Midbrain (tissue), 1 donor: Measurements from ENCODE around the gene TNNT3.

Experiments used
- DNase-seq: peaks from one replicate; lab custom pipeline; 2025; lab: John Stamatoyannopoulos, UW

Gene TNNT3

DNA sequence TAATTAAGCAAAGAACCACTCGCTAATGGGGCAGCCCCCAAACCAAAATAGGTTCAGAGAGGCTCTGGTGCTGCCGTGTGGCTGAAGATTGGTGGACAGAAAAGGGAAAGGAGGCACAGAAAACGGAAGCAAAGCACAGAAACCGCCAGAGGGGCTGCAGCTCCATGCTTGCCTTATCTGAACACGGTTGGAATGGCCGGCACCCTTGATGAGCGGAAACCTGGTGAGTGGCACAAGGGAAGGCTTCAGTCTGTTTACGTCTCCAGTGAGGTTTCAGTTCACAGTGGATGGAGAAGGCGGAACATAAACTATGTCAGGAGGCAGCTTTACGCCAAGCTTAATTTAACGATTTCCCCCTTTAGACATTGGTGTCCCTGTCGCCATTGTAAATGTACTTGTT is 22.6 kb upstream of the TNNT3 start:
- no peak for DNase-seq

DNA sequence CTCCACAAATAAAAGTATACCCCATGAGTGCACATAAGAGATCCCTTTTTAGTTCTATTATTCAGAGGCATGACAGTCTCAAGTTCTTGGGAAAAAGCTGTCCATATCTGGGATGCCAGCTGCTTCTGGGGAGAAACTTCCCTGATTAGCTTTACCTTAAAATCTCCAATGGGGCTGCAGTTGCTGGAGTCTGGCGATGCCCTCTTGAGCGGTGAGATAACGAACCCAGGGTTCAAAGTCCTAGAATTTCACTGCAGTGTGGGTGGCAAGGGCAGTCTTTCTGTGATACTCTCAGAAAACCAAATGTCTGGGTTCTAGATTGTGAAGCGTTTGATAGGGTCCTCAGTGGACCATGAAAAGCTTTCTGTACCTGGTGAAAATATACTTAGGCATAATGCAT is 20.4 kb upstream of the TNNT3 start:
- no peak for DNase-seq

DNA sequence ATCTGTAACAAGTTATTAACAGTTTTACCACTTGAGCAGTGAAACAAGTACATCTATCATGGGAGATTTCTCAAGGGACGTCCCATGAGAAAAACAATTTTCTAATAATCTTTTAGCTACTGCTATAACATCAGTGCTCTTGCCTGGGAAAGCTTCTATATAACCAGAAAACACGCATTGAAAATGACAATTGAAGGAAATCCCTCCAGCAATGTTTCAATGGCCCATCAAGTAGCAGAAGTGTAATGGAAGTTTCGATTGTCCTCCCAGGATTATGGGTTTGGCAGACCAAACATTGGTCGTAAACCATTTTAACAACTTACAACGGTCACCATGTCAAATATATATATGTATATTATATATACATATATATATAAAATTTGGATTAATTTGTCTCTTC is 19.8 kb upstream of the TNNT3 start:
- no peak for DNase-seq

DNA sequence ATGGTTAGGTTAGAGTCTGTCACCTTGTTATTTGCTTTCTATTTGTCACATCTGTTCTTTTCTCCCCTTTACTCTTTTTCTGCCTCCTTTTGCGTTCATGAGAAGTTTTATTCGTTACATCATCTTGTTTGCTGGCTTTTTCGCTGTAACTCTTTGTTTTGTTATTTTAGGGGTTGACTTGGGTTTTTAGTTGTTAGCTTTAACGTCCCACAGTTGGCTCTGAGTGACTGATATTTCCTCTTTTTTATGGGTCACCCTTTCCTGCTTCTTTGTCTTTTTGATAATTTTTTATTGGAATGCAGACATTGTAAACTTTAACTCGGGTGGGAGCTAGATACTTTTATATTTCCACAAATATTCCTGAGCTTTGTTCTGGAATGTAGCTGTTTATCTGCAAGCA is 13.3 kb upstream of the TNNT3 start:
- DNase-seq: no peak

DNA sequence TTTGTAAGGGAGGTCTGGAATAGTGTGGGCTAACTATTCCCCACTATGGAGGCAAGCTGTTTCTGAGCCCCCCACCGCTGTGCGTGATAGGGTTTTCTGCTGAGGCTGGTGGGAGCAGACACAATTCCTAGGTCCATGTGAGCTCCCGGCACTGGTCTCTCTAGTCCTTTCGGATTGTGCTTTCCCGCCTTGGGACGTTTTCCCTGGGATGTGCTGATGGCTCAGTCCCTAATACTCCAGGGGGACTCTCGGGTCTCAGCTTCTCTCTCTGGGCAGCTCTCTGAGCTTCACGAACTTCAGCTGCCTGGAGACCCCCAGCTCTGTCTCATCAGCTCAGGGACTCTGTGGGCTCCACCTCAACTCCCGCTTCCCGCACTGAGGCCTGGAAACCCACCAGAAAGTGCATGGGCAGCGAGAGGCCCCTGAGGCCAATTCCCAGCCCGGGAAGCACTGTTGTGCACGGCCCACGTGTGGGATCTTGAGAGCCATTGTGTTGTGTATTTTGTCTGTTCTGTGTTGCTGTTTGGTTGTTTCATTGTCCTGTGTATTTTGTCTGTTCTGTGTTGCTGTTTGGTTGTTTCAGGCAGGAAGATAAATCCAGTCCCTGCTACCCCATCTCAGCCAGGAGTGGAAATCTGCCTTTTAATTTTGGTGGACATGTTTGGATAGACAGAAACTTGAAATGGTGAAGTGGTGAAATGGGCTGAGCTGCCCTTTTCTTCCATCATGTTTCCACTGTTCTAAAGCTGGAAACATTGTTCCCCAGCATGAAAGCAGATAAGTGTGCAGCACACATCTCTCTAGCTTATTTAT is 12.7 kb upstream of the TNNT3 start:
- DNase-seq: no peak

DNA sequence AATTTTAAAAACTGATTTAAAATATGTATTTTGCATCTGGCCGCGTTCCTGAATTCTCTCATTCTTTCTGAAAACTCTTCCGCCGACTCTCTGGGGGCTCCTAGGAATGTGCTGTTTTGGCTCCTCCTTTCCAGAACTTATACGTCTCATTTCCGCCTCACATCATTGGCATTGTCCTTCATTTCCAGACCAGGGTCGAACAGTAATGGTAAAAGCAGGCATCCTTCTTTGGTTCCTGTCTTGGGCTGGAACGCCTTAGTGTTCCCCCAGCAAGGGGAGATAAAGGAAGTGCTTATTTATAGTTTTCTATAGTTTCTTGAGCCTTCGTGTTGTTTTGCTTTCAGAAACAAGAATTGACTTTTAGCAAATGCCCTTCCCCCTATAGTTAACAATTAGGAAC is 10.9 kb upstream of the TNNT3 start:
- DNase-seq: no peak

DNA sequence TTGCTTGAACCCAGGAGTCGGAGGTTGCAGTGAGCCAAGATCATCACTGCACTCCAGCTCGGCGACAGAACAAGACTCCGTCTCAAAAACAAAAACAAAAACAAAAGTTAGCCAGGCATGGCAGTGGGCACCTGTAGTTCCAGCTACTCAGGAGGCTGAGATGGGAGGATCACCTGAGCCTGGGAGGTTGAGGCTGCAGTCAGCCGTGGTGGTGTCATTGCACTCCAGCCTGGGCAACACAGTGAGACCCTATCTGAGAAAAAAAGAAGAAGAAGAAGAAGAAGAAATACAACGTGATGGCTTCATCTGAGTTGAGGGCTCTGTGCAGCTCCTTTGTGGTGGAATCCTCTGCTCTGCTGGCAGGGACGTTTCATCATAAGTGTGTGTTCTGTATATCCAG is 10.0 kb upstream of the TNNT3 start:
- DNase-seq: no peak

DNA sequence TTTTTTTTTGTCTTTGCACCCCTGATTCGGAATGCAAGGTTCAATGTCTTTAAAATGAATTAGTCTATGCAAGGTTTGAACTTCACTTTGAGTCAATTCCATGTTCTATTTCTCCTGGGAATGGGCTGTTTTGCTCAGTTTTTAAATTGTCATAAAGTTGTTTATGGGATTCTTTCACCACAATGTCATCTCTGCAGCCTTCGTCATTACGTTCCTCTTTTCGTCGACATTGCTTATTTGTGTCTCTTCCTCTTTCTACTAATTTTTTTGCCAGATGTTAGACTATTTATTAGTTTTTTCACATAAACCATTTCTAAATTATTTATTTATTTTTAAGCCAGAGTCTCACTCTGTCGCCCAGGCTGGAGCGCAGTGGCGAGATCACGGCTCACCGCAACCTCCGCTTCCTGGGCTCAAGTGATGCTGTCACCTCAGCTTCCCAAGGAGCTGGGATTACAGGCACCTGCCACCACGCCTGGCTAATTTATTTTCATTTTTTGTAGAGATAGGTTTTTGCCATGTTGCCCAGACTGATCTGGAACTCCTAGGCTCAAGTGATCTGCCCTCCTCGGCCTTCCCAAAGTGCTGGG is 7.1 kb upstream of the TNNT3 start:
- no peak for DNase-seq

DNA sequence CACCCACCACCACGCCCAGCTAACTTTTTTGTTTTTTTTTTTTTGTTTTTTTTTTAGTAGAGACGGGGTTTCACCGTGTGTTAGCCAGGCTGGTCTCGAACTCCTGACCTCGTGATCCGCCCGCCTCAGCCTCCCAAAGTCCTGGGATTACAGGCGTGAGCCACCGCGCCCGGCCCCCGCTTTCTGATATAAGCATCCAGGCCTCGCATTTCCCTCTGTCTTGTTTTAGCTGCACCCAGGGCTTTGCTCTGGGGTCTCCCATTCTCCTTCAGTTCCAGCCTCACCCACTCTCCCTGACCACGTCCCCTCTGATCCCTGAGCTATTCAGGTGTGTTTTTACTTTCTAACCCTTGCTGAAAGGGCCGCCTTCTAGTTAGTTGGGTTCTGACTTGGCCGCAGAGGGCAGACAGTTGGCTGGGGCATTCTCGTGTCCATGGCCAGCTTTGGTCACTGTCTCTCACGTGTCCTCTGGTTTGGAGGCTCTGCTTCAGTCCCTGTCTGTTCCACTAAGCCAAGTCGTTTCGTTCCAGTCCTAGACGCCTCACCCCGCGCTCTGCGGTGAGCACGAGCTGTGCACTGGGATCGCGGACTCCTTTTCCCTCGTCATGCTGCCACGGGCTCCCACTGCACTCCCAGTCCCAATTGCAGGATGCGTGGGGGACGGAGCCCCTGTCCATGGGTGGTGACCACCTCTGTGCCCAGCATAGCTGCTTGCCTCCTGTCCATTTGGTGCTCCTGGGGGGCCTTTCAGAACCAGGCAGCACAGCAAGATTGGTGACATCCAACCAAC is 6.0 kb upstream of the TNNT3 start:
- DNase-seq: no peak

DNA sequence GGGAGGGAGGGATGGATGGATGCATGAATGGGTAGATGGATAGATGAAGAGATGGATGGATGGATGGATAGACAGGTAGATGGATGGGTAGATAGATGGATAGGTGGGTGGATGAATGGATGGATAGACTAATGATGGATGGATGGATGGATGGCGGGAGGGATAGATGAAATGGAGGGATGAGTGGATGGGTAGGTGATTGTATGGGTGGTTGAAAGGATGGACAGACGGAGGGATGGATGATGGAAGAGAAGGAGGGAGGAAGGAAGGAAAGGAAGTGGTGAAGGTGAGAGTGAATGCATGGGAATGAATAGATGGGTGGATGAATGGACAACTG is 3.7 kb upstream of the TNNT3 start:
- DNase-seq: no peak

DNA sequence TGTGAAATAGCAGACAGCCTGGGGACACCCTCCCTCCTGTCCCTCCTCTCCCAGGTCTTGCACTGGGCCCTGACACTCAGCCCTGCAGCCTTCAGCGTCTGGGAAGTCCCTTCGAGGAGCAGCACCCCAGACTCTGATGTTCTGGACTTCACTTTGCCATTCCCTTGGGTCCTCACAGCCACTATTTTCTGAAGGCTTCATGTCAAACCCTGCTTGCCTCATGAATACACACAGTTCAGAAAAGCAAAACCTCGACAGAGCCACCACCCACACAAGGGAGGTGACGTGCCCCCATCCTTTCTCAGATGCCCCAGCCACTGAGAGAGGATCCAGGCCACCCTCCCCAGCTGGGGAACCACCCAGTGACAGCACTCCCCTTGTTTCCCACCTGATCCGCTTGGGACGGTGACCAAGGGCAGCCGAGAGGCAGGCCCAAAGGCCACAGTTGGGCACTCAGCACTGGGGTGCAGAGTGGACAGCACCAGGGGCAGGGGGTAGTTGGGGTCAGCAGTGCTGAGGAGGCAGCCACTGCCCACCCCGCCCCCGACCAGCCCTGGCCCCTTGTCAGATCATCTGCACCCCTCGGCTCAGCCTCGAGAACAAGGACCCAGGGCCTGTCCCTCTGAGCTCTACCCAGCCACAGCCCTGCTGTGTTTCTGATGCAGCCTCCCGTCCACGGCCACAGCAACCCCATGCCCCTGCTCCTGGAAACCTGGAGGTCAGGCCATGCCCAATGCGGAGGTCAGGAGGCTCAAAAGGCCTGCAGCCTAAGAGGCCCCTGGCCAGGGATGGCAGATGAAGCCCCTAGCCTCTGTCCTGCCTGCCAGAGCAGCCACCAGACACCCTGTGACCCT is 3.1 kb upstream of the TNNT3 start:
- DNase-seq: no peak

DNA sequence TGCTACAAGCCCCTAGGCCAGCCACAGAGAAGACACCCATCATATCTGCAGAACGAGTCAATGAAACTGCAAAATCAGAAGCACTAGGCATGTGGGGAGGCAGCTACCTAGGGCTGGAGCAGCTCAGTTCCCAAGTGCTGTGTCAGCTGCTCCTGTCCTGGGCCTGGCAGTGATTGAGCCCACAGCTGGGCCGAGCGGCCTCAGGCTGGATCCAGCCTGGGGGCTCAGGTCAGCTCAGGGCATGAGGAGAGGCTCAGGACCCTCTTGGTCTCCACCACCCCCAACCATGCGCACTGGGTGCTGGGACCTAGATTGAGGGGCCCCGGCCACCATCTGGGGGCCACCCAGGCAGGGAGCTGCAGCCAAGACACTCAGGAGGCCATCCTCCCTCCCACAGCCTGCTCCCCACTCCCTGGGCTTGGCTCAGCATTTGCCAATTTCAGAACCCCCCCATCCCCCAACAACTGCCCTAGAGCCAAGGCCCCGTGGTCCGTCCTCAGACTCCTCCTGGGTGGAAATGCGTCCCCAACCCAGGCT is 2.4 kb upstream of the TNNT3 start:
- DNase-seq: no peak

DNA sequence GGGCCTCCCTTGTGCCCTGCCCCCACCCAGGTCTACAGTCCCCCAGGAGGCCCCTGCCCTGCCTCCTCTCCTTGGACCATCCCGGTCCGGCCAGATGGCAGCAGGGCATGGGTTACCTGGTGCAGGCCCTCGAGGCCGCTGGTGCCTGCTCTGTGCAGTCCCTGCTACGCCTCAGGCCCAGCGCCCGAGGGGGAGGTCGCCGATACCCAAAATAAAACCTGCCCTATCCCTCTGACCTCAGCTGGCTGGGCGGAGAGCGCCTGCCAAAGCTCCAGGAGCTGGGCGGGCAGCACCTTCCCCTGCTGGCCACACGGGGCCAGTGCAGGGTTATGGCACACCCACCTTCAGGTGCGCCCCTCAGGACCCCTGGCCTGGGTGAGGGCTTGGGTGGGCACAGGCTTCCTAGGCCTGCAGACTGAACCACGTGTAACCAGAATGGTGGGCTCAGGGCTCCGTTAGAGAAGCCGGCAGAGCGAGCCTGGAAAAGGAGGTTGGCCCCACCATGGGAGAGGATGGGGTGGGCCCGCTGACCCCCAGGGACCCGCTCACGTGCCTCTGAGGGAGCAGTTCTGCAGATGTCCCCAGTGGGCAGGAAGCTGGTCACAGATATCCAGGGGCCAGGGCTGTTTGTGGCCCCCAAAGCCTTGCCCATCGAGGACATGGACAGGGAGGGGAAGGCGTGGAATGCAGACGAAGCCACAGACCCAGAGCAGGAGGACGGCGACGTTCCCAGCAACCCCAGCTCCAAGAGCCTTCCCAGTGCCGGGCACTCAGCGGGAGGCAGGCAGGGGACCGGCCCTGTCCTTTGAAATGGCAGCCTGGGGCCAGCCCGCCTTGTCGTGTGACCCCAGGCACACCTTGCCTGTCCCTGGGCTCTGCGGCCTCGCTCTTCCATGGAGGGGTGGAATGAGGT is 1.7 kb upstream of the TNNT3 start:
- DNase-seq: no peak

DNA sequence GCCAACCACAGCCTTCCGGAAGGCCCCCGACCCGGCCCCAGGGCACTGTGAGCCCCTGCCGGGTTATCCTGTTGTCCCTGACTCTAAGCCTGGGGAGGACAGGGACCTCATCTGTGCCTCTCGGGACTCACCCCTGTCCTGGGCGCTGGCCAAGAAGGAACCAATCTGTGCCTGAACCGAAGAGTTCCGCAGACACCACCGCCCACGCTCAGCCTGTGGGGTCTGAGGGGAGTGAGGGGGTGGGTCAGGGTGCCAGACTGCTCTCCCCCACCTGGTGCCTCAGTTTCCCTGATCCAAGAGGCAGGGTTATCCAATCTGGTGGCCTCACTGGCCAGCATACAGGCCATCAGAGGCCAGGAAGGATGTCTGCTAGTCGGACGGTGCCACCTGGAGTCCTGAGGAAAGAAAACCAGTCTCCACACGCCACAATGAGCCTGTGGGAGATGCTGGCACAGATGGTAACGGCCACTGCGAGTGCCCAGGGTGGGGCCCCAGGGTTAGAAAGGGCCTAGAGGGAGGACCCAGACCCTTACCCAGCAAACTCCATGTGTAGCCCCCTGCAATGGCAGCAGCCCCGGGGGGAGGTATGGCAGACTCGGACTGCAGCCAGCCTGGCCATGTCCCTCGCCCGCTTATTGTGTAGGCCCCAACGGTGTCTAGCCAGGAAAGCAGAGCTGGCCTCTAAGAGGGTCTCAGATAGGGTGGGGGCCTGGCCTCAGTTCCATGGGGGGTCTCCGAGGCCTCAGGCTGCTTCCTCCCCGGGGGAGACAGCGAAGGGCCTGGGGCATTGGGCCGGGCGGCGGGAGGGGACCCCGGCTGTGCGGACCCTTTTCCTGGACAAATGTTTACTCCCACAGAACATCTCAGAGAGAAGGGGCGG is 827 bp upstream of the TNNT3 start:
- DNase-seq: no peak

DNA sequence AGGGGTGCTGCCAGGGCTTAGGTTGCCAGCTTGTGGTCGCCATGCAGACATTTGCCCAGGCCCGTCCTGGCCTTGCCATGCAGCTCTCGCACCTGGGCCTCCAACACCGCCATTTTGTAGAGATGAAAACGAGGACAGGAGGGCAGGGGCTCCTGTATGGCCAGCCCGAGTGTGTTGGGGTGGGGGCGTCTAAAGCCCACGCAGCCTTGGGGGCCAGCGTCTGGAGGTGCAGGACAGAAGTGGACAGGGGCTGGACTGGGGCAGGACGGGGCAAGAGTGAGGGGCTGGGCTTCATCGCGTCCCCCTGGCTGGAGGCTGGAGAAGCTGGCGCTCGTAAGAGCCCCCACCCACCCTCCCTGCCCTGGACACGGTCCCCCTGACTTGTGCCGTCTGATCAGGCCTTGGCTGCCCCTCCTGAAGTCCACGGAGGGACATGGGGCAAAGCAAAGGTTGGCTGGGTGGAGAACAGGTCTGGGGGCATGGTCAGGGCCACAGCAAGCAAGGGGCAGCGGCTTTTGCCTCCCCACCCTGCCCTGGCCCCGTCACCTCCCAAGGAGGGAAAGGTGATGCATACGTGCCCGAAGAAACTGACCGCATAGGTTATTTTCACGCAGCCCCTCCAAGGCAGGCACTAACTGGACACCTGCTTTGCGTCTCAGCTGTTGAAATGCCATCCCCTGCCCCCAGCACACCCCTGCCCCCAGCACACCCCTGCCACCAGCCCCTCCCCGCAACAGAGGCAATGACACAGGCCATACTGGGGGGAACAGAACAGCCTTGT is 815 bp downstream of the TNNT3 start:
- no peak for DNase-seq

DNA sequence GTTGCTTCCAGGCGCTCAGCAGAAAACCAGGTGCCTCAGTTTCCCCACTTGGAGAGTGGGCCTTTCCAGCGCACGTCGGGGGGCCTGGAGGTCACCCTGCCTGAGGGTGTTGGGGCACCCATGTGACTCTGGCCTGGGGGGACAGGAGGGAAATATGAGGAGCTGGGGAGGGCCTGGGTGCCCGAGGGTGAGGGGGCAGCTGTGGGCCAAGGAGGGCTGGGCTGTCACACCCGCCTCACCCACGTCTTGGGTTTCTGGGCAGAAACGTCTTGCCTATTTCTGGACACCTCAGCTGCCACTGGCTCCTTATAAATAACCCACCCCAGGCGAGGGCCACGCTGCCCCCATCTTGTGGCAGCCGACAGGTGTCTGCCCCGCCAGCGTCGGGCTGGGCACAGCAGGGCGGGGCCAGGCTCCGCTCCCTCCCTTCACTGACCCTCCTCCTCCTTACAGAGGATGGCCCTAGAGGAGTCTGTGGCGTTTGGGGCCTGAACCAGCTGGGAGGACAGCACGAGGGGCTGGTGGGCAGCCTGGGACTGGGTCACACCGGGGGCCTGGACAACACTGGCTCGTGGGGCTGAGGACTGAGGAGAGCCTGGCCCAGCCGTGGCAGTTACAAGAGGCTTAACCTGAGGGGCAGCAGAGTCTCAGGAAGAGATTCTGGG is 1.5 kb downstream of the TNNT3 start:
- DNase-seq: no peak

DNA sequence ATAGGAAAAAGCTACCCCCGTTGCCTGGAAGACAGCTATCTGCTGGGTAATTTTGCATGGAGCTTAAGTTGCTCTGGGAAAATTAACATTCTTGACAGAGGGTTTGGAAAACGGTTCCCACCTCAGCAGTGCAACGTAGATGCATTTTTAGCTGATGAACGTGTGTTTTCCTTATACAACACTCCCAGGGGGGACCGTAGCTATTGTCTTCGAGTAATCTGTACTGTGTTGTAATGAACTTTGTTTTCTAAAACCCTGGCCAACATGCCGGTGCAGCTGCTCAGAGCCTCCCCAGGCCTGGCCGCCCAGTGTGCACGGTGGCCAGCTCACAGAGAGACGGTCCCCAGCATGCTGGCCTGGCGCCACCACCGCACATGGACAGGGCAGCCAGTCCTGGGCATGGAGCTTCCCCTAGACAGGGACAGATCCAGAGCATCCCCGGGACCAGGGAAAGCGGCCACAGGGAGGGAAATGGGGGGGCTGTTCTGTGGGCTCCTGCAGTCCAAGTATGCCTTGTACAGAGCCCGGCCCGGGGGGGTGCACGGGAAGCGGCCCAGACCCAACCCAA is 2.2 kb downstream of the TNNT3 start:
- no peak for DNase-seq

DNA sequence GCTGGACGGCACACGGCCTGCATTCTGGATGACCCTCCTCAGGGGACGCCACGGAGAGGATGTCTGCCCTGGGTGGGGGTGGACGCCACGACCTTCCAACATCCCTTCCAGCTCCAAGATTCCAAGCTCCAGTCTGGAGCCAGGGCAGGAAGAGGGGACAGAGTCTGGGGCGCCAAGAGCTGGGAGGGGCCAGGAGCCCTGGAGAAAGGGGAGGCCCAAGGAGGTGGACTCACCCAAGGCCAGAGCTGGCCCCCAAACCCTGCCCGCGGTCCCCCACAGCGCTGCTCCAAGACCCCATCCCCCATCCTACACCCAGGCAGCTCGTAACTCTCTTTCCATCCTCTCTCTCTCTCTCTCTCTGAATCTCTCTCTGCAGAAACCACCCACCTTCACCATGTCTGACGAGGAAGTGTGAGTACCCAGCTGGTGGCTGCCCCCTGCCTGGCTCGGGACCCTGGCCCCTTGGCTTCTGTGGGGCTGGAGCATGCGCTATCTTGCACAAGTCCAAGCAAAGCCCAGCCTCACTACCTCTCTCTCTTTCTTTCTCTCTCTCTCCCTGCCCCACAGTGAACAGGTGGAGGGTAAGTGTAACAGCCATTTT is 3.1 kb downstream of the TNNT3 start:
- DNase-seq: no peak
